Skeletal muscle satellite cell (primary cell): Measurements from ENCODE around the gene GJC2.

ENCODE experiments used
- H3K27me3 ChIP-seq: 2 replicates; pipeline ENCODE4 v1.7.0; 2013; ENCODE audit warnings: low read length; ENCODE audit not compliant: control insufficient read depth, insufficient read depth
- H3K36me3 ChIP-seq: 2 replicates; pipeline ENCODE4 v1.7.0; 2013; ENCODE audit warnings: mild to moderate bottlenecking, control low read depth, low read length; ENCODE audit not compliant: insufficient read depth
- H3K4me1 ChIP-seq: 2 replicates; pipeline ENCODE4 v1.7.0; 2013; ENCODE audit warnings: low read length; ENCODE audit not compliant: control insufficient read depth, insufficient read depth
- H3K4me2 ChIP-seq: 2 replicates; pipeline ENCODE4 v1.7.0; 2013; ENCODE audit warnings: mild to moderate bottlenecking, low read length
- H3K4me3 ChIP-seq: 2 replicates; pipeline ENCODE4 v1.7.0; 2013; ENCODE audit warnings: low read length
- H3K9ac ChIP-seq: 2 replicates; pipeline ENCODE4 v1.7.0; 2013; ENCODE audit warnings: mild to moderate bottlenecking, low read depth, low read length, moderate library complexity
- H3K9me3 ChIP-seq: replicated peaks from 2 replicates; pipeline ENCODE4 v1.7.0; 2013; ENCODE audit warnings: mild to moderate bottlenecking, control low read depth, low read length

Gene GJC2

GRCh38 chr1:228140724-228141225 lies 9.0 kb upstream of the GJC2 start:
- Histone ChIP-seq H3K9ac (peak overlapping the region; percentile 100), H3K27me3 (peaks cover 17% of the 10 kb centered on the region), H3K4me2 (peak overlapping the region; percentile 97), H3K9me3 (no peaks in the 10 kb centered on the region), H3K4me1 (peaks cover 30% of the 10 kb centered on the region), H3K4me3 (peak overlapping the region; percentile 94), H3K36me3 (peaks cover 26% of the 10 kb centered on the region)

GRCh38 chr1:228141226-228142044 lies 8.3 kb upstream of the GJC2 start:
- H3K4me2 ChIP-seq = peak overlapping the region; percentile 97
- H3K9me3 ChIP-seq = no peaks in the 10 kb centered on the region
- peak overlapping the region; percentile 100 for H3K9ac ChIP-seq
- H3K4me1 ChIP-seq = peaks cover 30% of the 10 kb centered on the region
- H3K36me3 ChIP-seq = peaks cover 32% of the 10 kb centered on the region
- H3K4me3 ChIP-seq = peak overlapping the region; percentile 94
- H3K27me3 ChIP-seq = peaks cover 10% of the 10 kb centered on the region

- no peaks in the 10 kb centered on the region for H3K9me3 ChIP-seq
- peaks cover 30% of the 10 kb centered on the region for H3K4me1 ChIP-seq
- H3K9ac ChIP-seq = peak overlapping the region; percentile 100
- H3K36me3 ChIP-seq = peaks cover 39% of the 10 kb centered on the region
- peak overlapping the region; percentile 94 for H3K4me3 ChIP-seq
- peak overlapping the region; percentile 97 for H3K4me2 ChIP-seq
- peaks cover 2% of the 10 kb centered on the region for H3K27me3 ChIP-seq
These were observed 7.5 kb upstream of the GJC2 start for GRCh38 chr1:228142155-228142691.

- Histone ChIP-seq H3K36me3 (peaks cover 44% of the 10 kb centered on the region), H3K27me3 (no peaks in the 10 kb centered on the region), H3K4me1 (peaks cover 30% of the 10 kb centered on the region), H3K9ac (peak overlapping the region; percentile 100), H3K9me3 (no peaks in the 10 kb centered on the region), H3K4me2 (peak overlapping the region; percentile 97), H3K4me3 (peak overlapping the region; percentile 94)
These were observed 7.0 kb upstream of the GJC2 start for GRCh38 chr1:228142701-228143136.

- H3K36me3 ChIP-seq = peaks cover 53% of the 10 kb centered on the region
- H3K27me3 ChIP-seq = no peaks in the 10 kb centered on the region
- H3K4me3 ChIP-seq = peak overlapping the region; percentile 94
- peak overlapping the region; percentile 97 for H3K4me2 ChIP-seq
- H3K4me1 ChIP-seq = peaks cover 36% of the 10 kb centered on the region
- H3K9ac ChIP-seq = peak overlapping the region; percentile 100
- H3K9me3 ChIP-seq = no peaks in the 10 kb centered on the region
These were observed 6.1 kb upstream of the GJC2 start for GRCh38 chr1:228143480-228144192.

- Histone ChIP-seq H3K27me3 (no peaks in the 10 kb centered on the region), H3K9ac (no peak overlapping the region), H3K36me3 (peaks cover 59% of the 10 kb centered on the region), H3K9me3 (no peaks in the 10 kb centered on the region), H3K4me3 (no peak overlapping the region), H3K4me2 (peak overlapping the region; percentile 97), H3K4me1 (peaks cover 43% of the 10 kb centered on the region)
These were observed 5.3 kb upstream of the GJC2 start for GRCh38 chr1:228144193-228144992.

GRCh38 chr1:228144993-228145343 lies 4.8 kb upstream of the GJC2 start:
- Histone ChIP-seq H3K9me3 (no peaks in the 10 kb centered on the region), H3K36me3 (peaks cover 61% of the 10 kb centered on the region), H3K4me2 (no peak overlapping the region), H3K27me3 (no peaks in the 10 kb centered on the region), H3K4me3 (no peak overlapping the region), H3K4me1 (peaks cover 49% of the 10 kb centered on the region), H3K9ac (no peak overlapping the region)

GRCh38 chr1:228145463-228146416 lies 4.0 kb upstream of the GJC2 start:
- Histone ChIP-seq H3K9me3 (no peaks in the 10 kb centered on the region), H3K4me2 (no peak overlapping the region), H3K27me3 (no peaks in the 10 kb centered on the region), H3K36me3 (peaks cover 59% of the 10 kb centered on the region), H3K9ac (no peak overlapping the region), H3K4me1 (peaks cover 57% of the 10 kb centered on the region), H3K4me3 (no peak overlapping the region)

- Histone ChIP-seq H3K9ac (no peak overlapping the region), H3K4me2 (no peak overlapping the region), H3K9me3 (no peaks in the 10 kb centered on the region), H3K4me3 (no peak overlapping the region), H3K36me3 (peaks cover 59% of the 10 kb centered on the region), H3K27me3 (no peaks in the 10 kb centered on the region), H3K4me1 (peaks cover 62% of the 10 kb centered on the region)
These were observed 3.1 kb upstream of the GJC2 start for GRCh38 chr1:228146417-228147150.
